GM18870 (cell line): Measurements from ENCODE around the gene JAG2.

Source experiments
- ATAC-seq: cut with Tn5 transposase; IDR thresholded peaks from one replicate; pipeline ENCODE4 v1.9.1; 2021; ENCODE audit warnings: moderate library complexity; ENCODE audit not compliant: unreplicated experiment

The JAG2 gene

DNA sequence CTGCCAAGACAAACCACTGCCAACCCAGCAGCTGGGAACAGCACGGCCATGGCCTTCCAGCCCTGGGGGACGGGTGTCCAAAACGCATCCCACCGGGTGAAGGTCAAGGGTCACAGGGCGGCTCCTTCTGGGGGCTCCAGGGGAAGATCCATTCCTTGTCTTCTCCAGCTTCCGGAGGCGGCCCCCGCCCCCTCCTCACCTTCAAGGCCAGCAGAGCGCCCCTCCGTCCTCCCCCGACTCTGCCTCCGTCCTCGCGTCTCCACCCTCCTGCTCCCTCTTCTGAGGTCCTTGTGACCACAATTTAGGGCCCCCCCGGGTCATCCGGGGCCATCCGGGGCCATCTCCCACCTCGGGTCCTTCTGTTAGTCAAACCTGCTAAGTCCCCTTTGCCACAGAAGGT is 16.4 kb upstream of the JAG2 start:
- ATAC-seq, result no peak

DNA sequence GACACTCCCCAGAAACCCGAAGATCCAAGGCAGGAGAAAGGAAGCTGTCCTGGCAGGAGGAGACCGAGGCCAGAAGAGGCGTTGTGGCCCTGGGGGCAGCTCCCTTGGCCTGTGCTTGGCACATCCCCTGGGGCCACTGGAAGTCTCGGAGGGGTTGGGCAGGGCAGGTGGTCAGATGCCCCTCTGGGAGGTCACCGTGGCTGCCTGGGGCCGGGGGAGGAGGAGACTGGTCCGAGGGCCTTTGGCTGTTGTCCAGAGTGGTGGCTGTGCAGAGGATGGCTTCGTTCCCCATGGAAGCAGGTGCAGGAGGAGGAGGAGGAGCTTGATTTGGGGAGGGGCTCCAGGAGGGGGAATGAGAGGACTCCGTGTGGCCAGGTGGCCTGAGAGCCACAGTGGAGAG is 15.9 kb upstream of the JAG2 start:
- no peak for ATAC-seq

DNA sequence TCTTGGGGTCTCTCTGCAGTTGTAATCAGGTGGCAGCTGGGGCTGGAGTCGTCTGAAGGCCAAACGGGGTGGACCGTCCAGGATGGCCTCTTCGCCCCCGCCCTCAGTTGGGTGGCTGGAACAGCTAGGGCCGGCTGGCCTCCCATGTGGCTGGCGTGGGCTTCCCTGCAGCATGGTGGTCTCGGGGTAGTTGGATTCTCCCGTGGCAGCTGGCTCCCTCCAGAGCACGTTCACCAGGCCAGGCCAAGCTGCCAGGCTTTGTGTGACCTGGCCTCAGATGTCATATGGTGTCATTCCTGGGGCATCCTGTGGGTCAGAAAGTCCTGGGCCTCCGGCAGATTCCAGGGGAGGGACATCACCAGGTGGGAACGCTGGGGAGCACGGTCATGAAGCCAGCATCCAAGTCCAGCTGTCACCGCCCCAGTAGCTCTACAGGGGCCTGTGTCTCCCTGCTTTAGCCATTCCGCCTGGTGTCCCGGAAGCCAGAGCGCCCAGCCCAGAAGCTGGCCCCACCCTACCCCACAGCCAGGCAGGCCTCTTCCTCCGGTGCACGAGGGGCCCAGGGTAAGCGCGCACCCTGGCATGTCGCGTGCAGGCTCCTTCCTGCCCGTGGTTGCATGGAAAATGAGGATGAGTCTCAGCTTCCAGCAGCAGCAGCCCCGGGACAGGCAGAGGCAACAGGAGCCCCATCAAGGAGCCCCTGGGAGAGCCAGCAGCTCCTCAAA is 13.9 kb upstream of the JAG2 start:
- ATAC-seq, result no peak

DNA sequence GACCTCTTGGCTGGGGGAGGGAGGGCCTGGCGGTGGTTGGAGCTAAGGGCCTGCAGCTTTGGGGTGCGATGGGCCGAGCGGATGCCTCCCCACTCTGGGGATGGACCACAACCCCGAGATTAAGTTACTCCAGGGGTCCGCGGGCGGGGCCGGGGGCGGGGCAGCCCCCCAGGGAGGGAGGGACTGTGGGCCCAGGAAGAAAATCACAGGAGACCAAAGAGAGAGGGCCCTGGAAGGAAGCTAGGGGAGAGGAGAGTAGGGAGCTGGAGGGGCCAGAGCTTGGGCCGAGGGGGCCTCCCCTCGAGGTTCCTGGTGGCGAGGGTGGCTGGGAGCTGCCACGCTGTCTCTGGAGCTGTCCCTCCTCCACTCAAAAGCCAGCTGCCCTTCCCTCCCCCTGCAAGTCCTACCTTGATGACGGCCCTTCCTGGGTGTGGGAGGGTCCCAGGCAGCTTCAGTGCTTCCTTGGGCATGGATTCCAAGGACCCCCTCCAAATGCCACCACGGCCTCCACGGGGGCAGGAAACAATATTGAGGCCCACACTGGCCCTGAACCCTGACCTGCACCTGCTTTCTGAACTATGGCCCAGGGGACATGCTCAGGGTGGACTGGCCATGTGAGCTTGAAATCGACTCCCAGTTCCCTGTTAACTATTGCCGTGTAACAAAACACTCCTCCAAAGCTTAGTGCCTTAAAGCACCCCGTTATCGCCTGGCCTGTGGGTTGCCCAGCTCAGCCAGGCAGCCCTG is 13.1 kb upstream of the JAG2 start:
- no peak for ATAC-seq

DNA sequence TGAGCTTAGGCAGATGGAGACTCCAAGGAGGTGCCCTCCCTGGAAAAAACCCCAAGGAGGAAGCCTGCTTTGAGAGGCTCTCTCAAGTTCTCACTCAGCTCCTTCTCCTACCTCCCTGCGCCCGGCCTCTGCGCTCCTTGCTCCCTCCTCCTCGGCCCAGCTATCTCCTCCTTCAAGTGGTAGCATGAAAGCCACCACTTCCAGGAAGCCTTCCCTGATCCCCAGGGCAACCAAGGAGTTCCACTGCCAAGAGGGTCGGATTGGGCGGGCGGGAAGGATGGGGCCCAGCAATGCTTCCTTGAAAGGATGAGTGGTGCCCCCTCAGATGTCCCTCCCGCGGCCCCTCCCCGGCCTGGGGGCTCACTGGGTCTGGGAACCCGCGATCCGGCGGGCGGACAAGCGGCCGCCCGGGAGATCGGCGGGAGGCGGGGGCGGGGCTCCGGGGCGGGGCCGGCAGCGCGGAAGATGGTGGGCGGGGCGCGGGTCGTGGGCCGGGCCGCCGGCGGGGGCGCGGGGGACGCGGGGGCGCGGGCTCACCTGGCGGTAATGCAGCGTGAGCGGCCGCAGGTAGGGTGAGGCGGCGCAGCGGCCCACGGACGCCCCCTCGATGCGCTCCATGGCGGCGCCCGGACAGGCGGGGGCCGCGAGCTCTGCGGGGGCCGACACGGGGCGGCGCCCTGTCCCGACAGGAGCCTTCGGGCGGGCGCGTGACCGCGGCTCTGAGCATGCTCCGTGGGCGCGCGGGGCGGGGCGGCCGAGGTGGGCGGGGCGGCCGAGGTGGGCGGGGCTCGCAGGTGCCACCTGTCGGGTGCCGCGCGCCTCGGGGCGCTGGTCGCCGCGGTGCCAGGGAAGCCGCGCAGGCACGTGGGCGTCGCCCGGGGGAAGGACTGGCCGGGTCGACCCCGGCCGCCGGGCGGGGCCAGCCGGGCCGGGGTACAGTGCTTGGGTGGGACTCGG is 12.3 kb upstream of the JAG2 start, which contains the start of gene NUDT14:
Gene NUDT14, minus strand, starts transcription at position 721 of the 957 bp plus-strand sequence. Its CDS starts 103 bp downstream, at position 618.
- ATAC-seq, result no peak

DNA sequence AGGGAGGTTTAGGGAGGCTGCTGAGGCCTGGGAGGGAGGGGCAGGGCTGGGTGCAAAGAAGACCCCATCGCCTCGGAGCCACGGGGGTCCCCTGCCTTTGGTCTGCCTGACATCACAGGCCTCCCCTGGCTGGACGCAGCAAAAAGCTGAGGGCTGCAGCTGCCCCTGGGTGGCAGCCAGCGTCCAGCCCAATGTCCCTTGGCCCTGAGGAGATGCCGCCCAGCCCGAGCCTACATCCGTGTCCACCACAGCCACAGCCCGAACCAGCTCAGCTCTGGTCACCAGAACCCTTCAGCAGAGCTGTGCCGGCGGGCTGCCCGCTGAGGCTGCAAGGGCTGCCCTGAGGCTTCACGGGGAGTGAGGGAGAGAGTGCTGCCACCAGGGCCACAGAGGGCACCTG is 10.6 kb upstream of the JAG2 start:
- ATAC-seq, result no peak

DNA sequence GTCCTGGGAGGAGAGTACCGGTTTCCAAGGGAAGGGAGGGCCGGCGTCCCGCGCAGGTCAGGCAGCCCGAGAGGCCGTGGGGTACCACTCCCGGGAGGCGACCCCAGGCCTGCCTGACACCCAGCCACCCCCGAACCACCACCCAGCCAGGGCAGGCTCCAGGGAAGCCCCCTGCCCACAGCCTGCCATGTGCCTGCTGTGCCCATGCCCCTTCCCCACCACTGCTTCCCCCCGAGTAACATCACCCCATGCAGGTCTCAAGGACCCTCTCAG is 10.2 kb upstream of the JAG2 start:
- ATAC-seq, result no peak

DNA sequence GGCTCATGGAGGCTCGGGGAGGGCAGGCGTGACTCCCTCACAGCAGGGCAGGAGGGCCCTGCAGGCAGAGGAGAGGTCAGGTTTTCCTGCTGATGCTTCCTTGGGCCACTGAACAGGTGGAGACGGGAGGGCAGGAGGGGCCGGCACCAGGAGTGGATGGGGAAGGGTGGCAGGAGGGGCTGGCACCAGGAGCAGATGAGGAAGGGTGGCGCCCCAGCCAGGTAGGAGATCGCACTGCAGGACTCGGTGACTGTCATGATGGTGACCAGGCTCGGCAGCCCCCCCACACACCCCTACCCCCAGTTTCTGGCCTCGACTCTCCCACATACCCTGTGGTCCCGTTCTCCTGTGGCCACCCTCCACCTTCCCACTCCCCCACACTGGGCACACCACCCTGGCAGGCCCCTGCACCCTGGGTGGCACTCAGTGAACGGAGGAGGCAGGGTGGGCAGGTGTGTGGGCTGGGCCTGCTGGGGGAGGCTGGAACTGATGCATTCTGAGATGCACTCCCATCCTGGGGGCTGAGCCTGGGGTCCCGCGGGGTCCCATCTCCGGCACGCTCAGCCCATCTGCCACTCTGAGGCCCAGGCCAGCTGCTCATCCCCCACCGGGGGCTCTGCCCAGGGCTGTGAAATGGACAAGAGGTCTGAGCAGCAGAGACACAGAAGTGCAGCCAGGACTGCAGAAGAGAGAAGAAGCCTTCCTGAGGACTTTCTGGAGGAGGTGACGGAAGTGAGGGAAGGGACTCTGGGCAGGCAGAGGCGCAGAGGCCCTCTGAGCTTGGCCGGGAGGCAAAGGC is 9.7 kb upstream of the JAG2 start:
- ATAC-seq, result no peak

DNA sequence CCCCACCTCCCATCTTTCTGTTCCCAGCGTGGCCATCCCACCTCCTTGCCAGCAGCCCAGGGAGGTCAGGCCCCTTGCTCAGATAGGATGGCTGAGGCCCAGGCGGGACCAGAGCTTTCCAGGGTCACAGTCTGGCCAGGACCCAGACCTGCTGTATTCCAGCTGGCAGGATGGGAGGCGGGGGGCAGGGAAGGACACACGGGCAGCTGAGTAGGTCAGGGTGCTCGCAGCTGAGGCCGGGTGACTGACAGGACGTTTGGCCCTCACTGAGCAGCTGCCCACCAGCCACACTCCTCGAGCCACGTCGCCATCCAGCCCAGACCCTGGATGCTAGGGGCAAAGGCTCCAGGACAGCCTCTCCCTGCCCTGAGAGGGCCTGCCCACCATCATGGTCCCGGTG is 8.5 kb upstream of the JAG2 start:
- no peak for ATAC-seq

DNA sequence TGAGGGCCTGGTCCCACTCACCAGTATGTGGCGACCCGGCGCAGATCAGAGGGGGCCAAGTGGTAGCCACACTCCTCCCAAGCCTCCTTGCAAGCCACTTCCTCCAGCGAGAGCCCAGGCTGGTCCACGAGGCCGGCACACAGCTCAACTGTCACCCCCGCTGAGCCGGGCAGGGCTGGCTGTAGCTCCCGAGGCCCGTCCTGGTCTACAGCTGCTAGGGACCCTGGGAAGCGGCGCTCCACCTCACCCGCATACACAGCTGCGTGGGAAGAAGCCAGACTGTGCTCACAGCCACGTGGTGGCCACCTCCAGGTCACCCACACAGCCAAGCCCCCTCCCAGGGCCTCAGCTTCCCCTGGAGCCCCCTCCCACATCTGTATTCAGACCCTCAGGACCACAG is 7.9 kb upstream of the JAG2 start:
- ATAC-seq, result no peak

DNA sequence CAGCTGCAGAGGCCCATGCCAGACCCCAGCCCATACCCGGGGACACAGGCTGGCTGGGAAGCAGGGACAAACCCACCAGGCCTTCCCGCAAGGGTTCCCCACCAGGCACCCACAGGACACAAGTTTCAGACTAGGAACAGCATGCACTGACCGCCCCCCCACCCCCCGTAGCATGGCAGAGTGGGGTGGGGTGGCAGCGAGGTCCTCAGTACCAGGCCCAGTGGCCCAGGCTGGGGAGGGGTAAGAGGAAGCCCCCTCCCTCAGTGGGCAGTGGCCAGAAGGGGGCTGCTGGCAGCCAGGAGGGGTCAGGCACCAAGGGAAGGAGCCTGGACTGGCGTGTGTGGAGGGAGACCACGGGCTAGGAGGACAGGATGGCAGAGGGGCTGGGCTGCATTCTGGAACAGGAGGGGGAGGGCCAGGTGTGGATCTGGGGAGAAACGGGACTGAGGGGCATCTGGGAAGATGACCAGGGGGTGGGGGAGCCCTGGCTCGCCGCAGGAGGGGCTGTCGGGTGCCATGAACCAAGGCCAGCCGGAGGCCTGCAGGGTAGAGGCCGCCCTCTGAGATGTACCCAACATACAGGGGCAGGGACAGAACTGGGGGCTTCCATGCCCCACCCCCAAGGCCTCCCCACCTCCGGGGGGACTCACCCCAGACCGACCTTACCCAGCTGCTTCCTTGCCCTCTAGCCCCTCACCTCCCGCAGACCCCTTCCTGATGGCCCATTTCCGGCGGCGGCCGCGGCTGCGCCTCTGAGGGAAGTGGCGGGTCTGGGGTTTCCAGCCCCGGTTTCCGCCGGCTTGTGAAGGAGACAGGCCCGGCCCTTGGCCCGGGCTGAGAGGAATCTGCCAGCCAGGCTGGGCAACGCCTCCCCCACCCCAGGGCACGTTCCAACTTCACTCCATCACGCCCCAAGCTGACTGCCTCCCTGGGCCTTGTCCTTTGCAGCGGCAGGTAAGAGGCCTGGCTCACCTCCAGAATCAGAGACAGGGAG is 5.6 kb upstream of the JAG2 start:
- no peak for ATAC-seq

DNA sequence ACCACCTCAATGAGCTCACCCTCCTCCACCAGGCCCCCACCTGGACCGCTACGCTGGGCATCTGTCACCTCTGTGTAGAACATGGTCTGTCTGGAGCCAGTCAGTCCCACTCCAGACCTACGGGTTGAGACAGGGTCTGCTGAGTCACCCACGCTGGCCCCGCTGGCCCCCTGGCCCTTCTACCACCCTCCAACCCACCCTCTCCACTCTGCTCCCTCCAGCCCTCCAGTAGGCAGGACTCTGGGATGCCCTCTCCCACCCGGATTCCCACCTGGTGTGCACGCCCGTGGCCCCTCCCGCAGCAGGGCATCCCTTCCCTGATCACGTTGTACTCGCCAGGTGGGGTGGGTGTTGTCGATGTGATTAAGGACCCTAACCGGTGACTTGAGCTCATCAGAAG is 4.6 kb upstream of the JAG2 start:
- ATAC-seq, result no peak

DNA sequence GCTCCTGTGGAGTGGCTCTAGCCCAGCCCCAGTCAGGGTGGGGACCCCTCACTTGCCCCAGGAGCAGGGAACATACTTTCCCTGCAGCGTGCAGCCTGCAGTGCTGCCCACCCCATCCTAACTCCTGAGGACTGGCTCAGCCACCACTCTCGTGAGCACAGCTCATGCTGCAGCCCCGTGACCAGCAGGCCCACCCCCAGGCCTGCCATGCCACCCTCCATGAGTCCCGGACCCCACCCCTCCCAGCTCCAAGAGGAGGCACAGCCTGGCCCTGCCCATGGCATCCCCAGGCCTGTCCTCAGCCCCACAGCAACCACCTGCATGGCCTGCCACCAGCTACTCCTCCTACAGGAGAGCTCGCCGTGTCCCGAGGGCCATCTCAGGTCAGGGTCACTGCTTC is 3.9 kb upstream of the JAG2 start:
- no peak for ATAC-seq

DNA sequence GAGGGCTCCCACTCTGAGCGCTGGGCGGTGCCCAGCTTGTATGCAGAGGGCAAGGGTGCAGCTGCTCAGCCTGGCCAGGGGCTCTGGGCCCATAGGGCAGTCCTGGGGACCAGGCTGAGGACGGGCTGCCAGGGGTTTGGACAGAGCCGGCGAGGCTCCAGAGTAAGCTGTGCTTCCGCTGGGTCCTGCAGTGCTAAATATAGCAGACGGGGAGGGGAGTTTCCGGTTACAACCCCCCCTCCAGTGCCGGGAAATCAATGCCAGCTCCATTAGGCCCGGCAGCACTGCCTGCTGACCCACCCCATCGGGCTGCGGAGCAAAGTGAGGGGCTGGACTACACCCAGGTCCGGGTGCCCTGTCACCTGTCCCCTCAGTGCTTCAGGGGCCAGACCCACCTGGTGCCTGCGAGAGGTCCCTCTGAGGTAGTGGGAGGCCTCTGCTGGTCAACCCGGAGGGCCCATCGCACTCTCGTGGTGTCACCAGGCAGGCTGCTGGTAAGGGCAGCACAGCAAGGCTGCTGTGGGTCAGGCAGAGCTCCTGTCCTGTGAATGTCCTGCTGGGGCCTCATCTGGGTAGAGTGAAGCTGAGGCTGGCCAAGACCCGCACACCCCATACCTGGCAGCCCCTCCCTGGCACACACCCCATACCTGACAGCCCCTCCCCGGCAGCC is 2.6 kb upstream of the JAG2 start:
- no peak for ATAC-seq

DNA sequence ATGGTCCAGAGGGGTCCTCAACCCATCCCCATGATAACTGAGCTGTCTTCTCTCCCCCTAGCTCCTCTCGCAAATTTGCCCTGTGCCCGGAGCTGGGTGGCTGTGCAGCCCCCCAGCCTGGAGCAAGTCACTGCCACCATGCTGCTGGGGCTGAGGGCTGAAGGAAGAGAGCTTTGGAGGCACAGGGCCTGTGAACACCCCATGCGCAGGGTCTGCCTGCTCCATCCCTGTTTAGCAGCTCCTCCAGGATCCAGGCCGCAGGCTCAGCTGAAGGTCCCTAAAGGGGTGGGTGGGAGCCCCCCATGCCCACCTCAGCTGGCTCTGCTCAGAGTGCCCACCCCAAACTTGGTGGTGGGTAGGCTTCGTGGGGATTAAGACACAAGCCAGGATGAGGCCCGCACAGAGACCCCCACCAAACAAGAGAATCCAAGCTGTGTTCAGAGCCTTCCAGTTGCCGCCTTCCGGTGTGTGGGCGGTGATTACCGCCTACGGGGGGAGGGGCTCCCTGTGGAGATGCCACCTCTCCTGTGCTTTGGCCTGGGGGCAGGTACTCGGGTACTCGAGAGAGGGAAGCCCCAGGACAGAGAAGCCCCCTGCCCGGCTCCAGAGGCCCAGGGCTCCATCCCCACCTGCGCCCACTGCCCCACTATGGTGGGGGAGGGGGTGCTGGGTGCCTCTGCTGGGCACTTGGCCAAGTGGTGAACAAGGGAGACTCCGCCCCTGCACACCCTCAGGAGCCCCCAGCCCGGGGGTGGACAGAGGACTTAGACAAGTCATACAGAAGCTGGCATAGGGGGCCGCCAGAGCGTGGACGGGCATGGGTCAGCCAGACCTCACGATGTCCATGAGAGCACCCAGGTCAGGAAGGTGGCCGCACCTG is 1.4 kb upstream of the JAG2 start:
- no peak for ATAC-seq

DNA sequence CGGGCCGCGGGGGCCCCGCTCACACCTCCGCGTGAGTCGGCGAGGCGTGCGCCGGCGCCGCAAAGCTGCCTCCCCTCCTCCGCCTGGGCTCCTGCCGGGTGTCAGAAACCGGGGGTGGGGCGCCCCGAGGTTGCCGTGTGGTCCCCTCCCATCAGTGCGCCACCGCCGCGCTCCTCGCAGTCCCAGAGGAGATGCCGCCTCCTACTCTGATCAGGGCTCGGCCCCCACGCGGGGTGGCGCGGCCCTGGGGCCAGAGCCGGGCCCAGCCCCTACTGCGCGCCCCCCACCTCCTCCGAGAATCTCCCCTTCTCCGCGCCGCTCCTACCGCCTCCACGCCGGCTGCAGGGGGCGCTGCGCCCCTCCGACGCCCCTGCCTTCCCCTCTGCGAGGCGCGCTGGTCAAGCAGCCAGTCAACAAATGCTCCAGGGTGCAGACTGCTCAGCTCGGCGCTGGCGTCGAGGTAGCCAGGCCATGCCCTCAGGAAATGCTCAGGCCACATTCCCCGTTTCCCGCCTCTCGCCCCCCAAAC is 467 bp upstream of the JAG2 start:
- ATAC-seq, result no peak

DNA sequence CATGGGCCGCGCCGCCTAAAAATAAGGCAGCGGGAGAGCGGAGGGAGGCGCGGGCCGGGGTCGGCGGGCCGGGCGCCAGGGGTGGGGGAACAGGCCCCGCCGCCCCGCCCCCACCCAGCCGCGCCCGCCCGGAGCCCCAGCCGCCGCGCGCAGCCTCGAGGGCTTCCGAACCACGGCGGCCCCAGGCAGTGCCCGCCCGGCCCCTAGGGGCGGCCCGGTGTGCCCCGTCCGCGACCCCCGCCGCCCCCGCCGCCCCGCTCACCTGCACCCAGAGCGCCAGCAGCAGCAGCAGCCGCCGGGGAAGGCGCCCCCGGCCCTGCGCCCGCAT is 519 bp downstream of the JAG2 start:
- ATAC-seq, result no peak
